K562 (cell line): Measurements from ENCODE around the gene DSTYK. TPM values are rescaled to one million over a fixed set of nuclear protein-coding genes. Genes with fewer than 3 reads are reported as not detected.

Experiments used
- CCAR2 ChIP-seq: fragments of 200-400 bp; formaldehyde crosslinking; IDR thresholded peaks from 2 replicates; pipeline ENCODE4 v1.6.1; 2017; ENCODE audit warnings: mild to moderate bottlenecking, low read depth, low read length
- CREB3L1 ChIP-seq: fragments of 450-650 bp; IDR thresholded peaks from 2 replicates; pipeline ENCODE4 v1.6.1; 2014; ENCODE audit warnings: low read depth, mild to moderate bottlenecking, moderate library complexity, borderline replicate concordance
- CXXC5 ChIP-seq: fragments of 250-450 bp; sonication (Bioruptor Pico); IDR thresholded peaks from 2 replicates; pipeline ENCODE4 v1.8.0; 2022; ENCODE audit warnings: inconsistent platforms, mild to moderate bottlenecking, moderate library complexity
- HBP1 ChIP-seq: fragments of 450-650 bp; formaldehyde crosslinking; IDR thresholded peaks from 2 replicates; pipeline ENCODE4 v1.4.0; 2022; ENCODE audit warnings: missing genetic modification characterization
- USF2 ChIP-seq: sonication (generic); formaldehyde crosslinking; IDR thresholded peaks from 2 replicates; pipeline ENCODE4 v1.5.0; 2020; ENCODE audit warnings: missing genetic modification reagents
- ZNF584 ChIP-seq: fragments of 200-800 bp; sonication (Bioruptor generic); IDR thresholded peaks from 2 replicates; pipeline ENCODE4 v1.6.1; 2016; ENCODE audit warnings: low read depth, mild to moderate bottlenecking, missing genetic modification characterization, missing compliant biosample characterization
- polyA plus RNA-seq, 8 experiments: library from polyadenylated mRNA; depleted of rRNA in 4 of 8; stranded (reverse) in 5 of 8; unstranded in 3 of 8; fragments of >200 nt; fragmentation: Nextera tagmentation in 2 of 8; fragmentation: Illumina TruSeq in 1 of 8; extraction: Ambion mirVana in 2 of 8; extraction: Trizol in 1 of 8; gene quantifications; 2 replicates each; pipeline versions ENCODE4 v1.2.1 to v1.2.3, GENCODE V29; 2011 to 2014; ENCODE audit warnings: inconsistent platforms in 1 of 8, missing spikeins in 1 of 8
- total RNA-seq, 7 experiments: library from RNA; depleted of rRNA in 6 of 7; stranded (reverse); fragments of >200 nt in 6 of 7; fragmentation: Illumina TruSeq in 2 of 7; extraction: Trizol in 2 of 7; gene quantifications; 2 replicates each; pipeline versions ENCODE4 v1.2.1 to v1.2.3, GENCODE V29; 2011 to 2021; ENCODE audit warnings: low replicate concordance in 1 of 7

Gene DSTYK
- total and polyA plus RNA-seq, 9 of the 15 experiments (the other 6 are each of a cell fraction or from before 2014, with no cell fraction given) = 4.2 to 7.1 (median 6.2) TPM

GRCh38 chr1:205191622-205192021 is 19.9 kb downstream of the DSTYK start (continued):
- no peak for TF ChIP-seq USF2
- no peak for TF ChIP-seq CCAR2
- TF ChIP-seq CXXC5 (CRISPR knock-in tag) = no peak
- no peak for TF ChIP-seq CREB3L1
- no peak for TF ChIP-seq ZNF584 (CRISPR knock-in tag)
- no peak for TF ChIP-seq HBP1
